Adipocyte (in vitro differentiated cells): ENCODE data around the gene CYP8B1.

Experiments
- DNase-seq: peaks from one replicate; pipeline ENCODE4 v3.0.0-alpha.2; 2015; ENCODE audit warnings: low read depth
- H3K27me3 ChIP-seq: replicated peaks from 2 replicates; pipeline ENCODE4 v1.7.0; 2013; ENCODE audit warnings: mild to moderate bottlenecking, low read length, moderate library complexity; ENCODE audit not compliant: control insufficient read depth, insufficient read depth
- H3K36me3 ChIP-seq: 2 replicates; pipeline ENCODE4 v1.7.0; 2013; ENCODE audit warnings: low read length, mild to moderate bottlenecking, moderate library complexity; ENCODE audit not compliant: control insufficient read depth, insufficient read depth, severe bottlenecking
- H3K4me1 ChIP-seq: 2 replicates; pipeline ENCODE4 v1.7.0; 2013; ENCODE audit warnings: mild to moderate bottlenecking, low read length, moderate library complexity; ENCODE audit not compliant: control insufficient read depth, insufficient read depth
- H3K4me3 ChIP-seq: 2 replicates; pipeline ENCODE4 v1.7.0; 2013; ENCODE audit warnings: mild to moderate bottlenecking, low read length, moderate library complexity
- H3K9ac ChIP-seq: 2 replicates; pipeline ENCODE4 v1.7.0; 2013; ENCODE audit warnings: mild to moderate bottlenecking, low read length, moderate library complexity
- H3K9me3 ChIP-seq: 2 replicates; pipeline ENCODE4 v1.7.0; 2013; ENCODE audit warnings: mild to moderate bottlenecking, low read length, moderate library complexity; ENCODE audit not compliant: control insufficient read depth

The CYP8B1 gene

GRCh38 chr3:42850263-42850662 is 25.4 kb downstream of the CYP8B1 start:
- H3K27me3 ChIP-seq = no peaks in the 10 kb centered on the region
- DNase-seq = no peak
- no peak overlapping the region for H3K4me3 ChIP-seq
- H3K36me3 ChIP-seq = no peaks in the 10 kb centered on the region
- H3K9me3 ChIP-seq = no peaks in the 10 kb centered on the region
- no peak overlapping the region for H3K9ac ChIP-seq
- H3K4me1 ChIP-seq = peaks cover 52% of the 10 kb centered on the region

- Histone ChIP-seq H3K9me3 (no peaks in the 10 kb centered on the region), H3K9ac (no peak overlapping the region), H3K4me1 (peaks cover 61% of the 10 kb centered on the region), H3K36me3 (no peaks in the 10 kb centered on the region), H3K27me3 (no peaks in the 10 kb centered on the region), H3K4me3 (no peak overlapping the region)
- DNase-seq = no peak
These were observed 26.7 kb downstream of the CYP8B1 start for GRCh38 chr3:42849017-42849416.

GRCh38 chr3:42847731-42848130 is 27.9 kb downstream of the CYP8B1 start:
- H3K27me3 ChIP-seq = no peaks in the 10 kb centered on the region
- no peak for DNase-seq
- H3K9ac ChIP-seq = no peak overlapping the region

GRCh38 chr3:42846685-42847522 is 28.8 kb downstream of the CYP8B1 start:
- Histone ChIP-seq H3K9me3 (no peaks in the 10 kb centered on the region), H3K4me3 (no peak overlapping the region), H3K4me1 (peaks cover 63% of the 10 kb centered on the region), H3K9ac (peak overlapping the region; percentile 66), H3K27me3 (no peaks in the 10 kb centered on the region), H3K36me3 (no peaks in the 10 kb centered on the region)
- no peak for DNase-seq

More at GRCh38 chr3:42847731-42848130, 27.9 kb downstream of the CYP8B1 start:
- Histone ChIP-seq H3K4me3 (no peak overlapping the region), H3K36me3 (no peaks in the 10 kb centered on the region), H3K9me3 (no peaks in the 10 kb centered on the region), H3K4me1 (peaks cover 64% of the 10 kb centered on the region)

- Histone ChIP-seq H3K4me3 (no peak overlapping the region), H3K9me3 (no peaks in the 10 kb centered on the region), H3K27me3 (no peaks in the 10 kb centered on the region), H3K4me1 (peaks cover 59% of the 10 kb centered on the region), H3K9ac (peak overlapping the region; percentile 66), H3K36me3 (no peaks in the 10 kb centered on the region)
- DNase-seq = no peak
These were observed 30.9 kb downstream of the CYP8B1 start for GRCh38 chr3:42844815-42845214.

- DNase-seq = no peak
- Histone ChIP-seq H3K4me1 (peaks cover 61% of the 10 kb centered on the region), H3K9me3 (no peaks in the 10 kb centered on the region), H3K36me3 (no peaks in the 10 kb centered on the region), H3K27me3 (no peaks in the 10 kb centered on the region), H3K4me3 (peak overlapping the region; percentile 67), H3K9ac (peak overlapping the region; percentile 66)
These were observed 31.3 kb downstream of the CYP8B1 start for GRCh38 chr3:42844412-42844713.

GRCh38 chr3:42843713-42844411 is 31.8 kb downstream of the CYP8B1 start:
- peak overlapping the region; percentile 71 for H3K9ac ChIP-seq
- no peaks in the 10 kb centered on the region for H3K27me3 ChIP-seq
- H3K36me3 ChIP-seq = no peaks in the 10 kb centered on the region
- no peak for DNase-seq
- H3K9me3 ChIP-seq = no peaks in the 10 kb centered on the region
- H3K4me1 ChIP-seq = peaks cover 66% of the 10 kb centered on the region
- peak overlapping the region; percentile 67 for H3K4me3 ChIP-seq

GRCh38 chr3:42841332-42841731 is 34.3 kb downstream of the CYP8B1 start:
- DNase-seq = no peak
- peaks cover 55% of the 10 kb centered on the region for H3K4me1 ChIP-seq
- H3K9ac ChIP-seq = peak overlapping the region; percentile 58
- H3K4me3 ChIP-seq = peak overlapping the region; percentile 11
- H3K9me3 ChIP-seq = no peaks in the 10 kb centered on the region
- no peaks in the 10 kb centered on the region for H3K27me3 ChIP-seq
- H3K36me3 ChIP-seq = no peaks in the 10 kb centered on the region

- Histone ChIP-seq H3K9me3 (no peaks in the 10 kb centered on the region), H3K4me1 (peaks cover 42% of the 10 kb centered on the region), H3K36me3 (no peaks in the 10 kb centered on the region), H3K9ac (peak overlapping the region; percentile 55), H3K27me3 (no peaks in the 10 kb centered on the region), H3K4me3 (no peak overlapping the region)
- DNase-seq = peak; percentile 90
These were observed 36.1 kb downstream of the CYP8B1 start for GRCh38 chr3:42839616-42840015.

- no peak overlapping the region for H3K4me3 ChIP-seq
- peak overlapping the region; percentile 24 for H3K9ac ChIP-seq
- H3K4me1 ChIP-seq = peaks cover 36% of the 10 kb centered on the region
- no peaks in the 10 kb centered on the region for H3K27me3 ChIP-seq
- no peaks in the 10 kb centered on the region for H3K36me3 ChIP-seq
- no peaks in the 10 kb centered on the region for H3K9me3 ChIP-seq
- no peak for DNase-seq
These were observed 37.1 kb downstream of the CYP8B1 start for GRCh38 chr3:42838571-42838970.

GRCh38 chr3:42836150-42837123 is 39.2 kb downstream of the CYP8B1 start:
- H3K27me3 ChIP-seq = no peaks in the 10 kb centered on the region
- no peak for DNase-seq
- H3K36me3 ChIP-seq = no peaks in the 10 kb centered on the region
- no peak overlapping the region for H3K9ac ChIP-seq
- H3K4me3 ChIP-seq = no peak overlapping the region
- H3K9me3 ChIP-seq = no peaks in the 10 kb centered on the region
- H3K4me1 ChIP-seq = peaks cover 30% of the 10 kb centered on the region
